ENCODE data around the gene PDIA6.

Gene PDIA6

GRCh38 chr2:10773821-10774341 is 38.7 kb downstream of the PDIA6 start:
- TF ChIP-seq CTCF (IDR thresholded peaks at IDR 0.05) (no peak), ZFX (IDR thresholded peaks at IDR 0.05; ENCODE audit: borderline replicate concordance) (no peak)
- H3K27ac ChIP-seq = peak overlapping the region; percentile 18; the same call in 1 of the 2 replicates

GRCh38 chr2:10772868-10773215 is 39.7 kb downstream of the PDIA6 start:
- no peak overlapping the region for H3K27ac ChIP-seq
- no peak for TF ChIP-seq ZFX (IDR thresholded peaks at IDR 0.05; ENCODE audit: borderline replicate concordance)
- no peak for TF ChIP-seq CTCF (IDR thresholded peaks at IDR 0.05)

- no peak for TF ChIP-seq CTCF (IDR thresholded peaks at IDR 0.05)
- no peak for TF ChIP-seq ZFX (IDR thresholded peaks at IDR 0.05; ENCODE audit: borderline replicate concordance)
- H3K27ac ChIP-seq = no peak overlapping the region
Measured at GRCh38 chr2:10772201-10772867, 40.3 kb downstream of the PDIA6 start.

- no peak overlapping the region for H3K27ac ChIP-seq
- TF ChIP-seq CTCF (IDR thresholded peaks at IDR 0.05) (no peak), ZFX (IDR thresholded peaks at IDR 0.05; ENCODE audit: borderline replicate concordance) (no peak)
Measured at GRCh38 chr2:10771786-10772185, 40.8 kb downstream of the PDIA6 start.

GRCh38 chr2:10770956-10771750 is 41.4 kb downstream of the PDIA6 start:
- no peak for TF ChIP-seq CTCF (IDR thresholded peaks at IDR 0.05)
- TF ChIP-seq ZFX (IDR thresholded peaks at IDR 0.05; ENCODE audit: borderline replicate concordance) = no peak
- no peak overlapping the region for H3K27ac ChIP-seq

- H3K27ac ChIP-seq = no peak overlapping the region
- TF ChIP-seq ZFX (IDR thresholded peaks at IDR 0.05; ENCODE audit: borderline replicate concordance) = no peak
- no peak for TF ChIP-seq CTCF (IDR thresholded peaks at IDR 0.05)
Measured at GRCh38 chr2:10768063-10768507, 44.5 kb downstream of the PDIA6 start.

- no peak overlapping the region for H3K27ac ChIP-seq
- TF ChIP-seq ZFX (IDR thresholded peaks at IDR 0.05; ENCODE audit: borderline replicate concordance) = no peak
- TF ChIP-seq CTCF (IDR thresholded peaks at IDR 0.05) = no peak
Measured at GRCh38 chr2:10765914-10766313, 46.7 kb downstream of the PDIA6 start.

Measured in 22Rv1 (cell line).